AG04450 (cell line): Measurements from ENCODE around the gene BSND. TPM values are rescaled to one million over a fixed set of nuclear protein-coding genes. Genes with fewer than 3 reads are reported as not detected.

ENCODE experiments used
- CTCF ChIA-PET: fragments of 300-600, 350-600 bp; formaldehyde crosslinking; extraction: SDS; loops from one replicate; lab custom pipeline; 2022; ENCODE audit warnings: antibody characterized with exemption, inconsistent platforms; lab: Charles Lee
- POLR2A ChIA-PET: fragments of 350-600 bp; formaldehyde crosslinking; extraction: SDS; loops from one replicate; lab custom pipeline; 2021; ENCODE audit warnings: antibody characterized with exemption, inconsistent platforms; lab: Yijun Ruan, JAX
- DNase-seq: peaks from one replicate; pipeline ENCODE4 v3.0.0-alpha.2; 2011; ENCODE audit warnings: low read depth, low spot score
- H3K27ac ChIP-seq: one replicate; pipeline ENCODE4 v1.5.1; 2012; ENCODE audit warnings: low read depth, low read length, control low read depth
- H3K27me3 ChIP-seq: one replicate; pipeline ENCODE4 v1.6.0; 2012; ENCODE audit warnings: low read length; ENCODE audit not compliant: control insufficient read depth, insufficient read depth
- H3K4me3 ChIP-seq: 2 replicates; pipeline ENCODE4 v1.5.1; 2011; ENCODE audit warnings: mild to moderate bottlenecking, low read depth, low read length, control low read depth
- H3K9me3 ChIP-seq: 2 replicates; pipeline ENCODE4 v1.5.1; 2012; ENCODE audit warnings: low read length; ENCODE audit not compliant: control insufficient read depth, insufficient read depth
- polyA plus RNA-seq: library from polyadenylated mRNA; depleted of rRNA; stranded (reverse); fragments of >200 nt; gene quantifications from 2 replicates; pipeline ENCODE4 v1.2.3, GENCODE V29; 2011
- TF ChIP-seq, protein P1 (sequence below): IDR thresholded peaks from 2 replicates; pipeline ENCODE4 v1.5.1; 2011; ENCODE audit warnings: low read depth, low read length, control low read depth, inconsistent platforms

The BSND gene
- polyA plus RNA-seq, 1 experiment, result not detected

GRCh38 chr1:55049271-55049913 is 50.7 kb downstream of the BSND start:
- POLR2A ChIA-PET, result interaction anchor here (0.6 kb wide), 1 partner anchor 1683 kb away, joined by 5 read pairs; no protein-coding TSS in a partner anchor
- Histone ChIP-seq H3K9me3 (no peaks in the 10 kb centered on the region), H3K27ac (peak overlapping the region; percentile 11), H3K4me3 (no peak overlapping the region), H3K27me3 (peaks cover 16% of the 10 kb centered on the region)
- TF ChIP-seq, protein P1, sequence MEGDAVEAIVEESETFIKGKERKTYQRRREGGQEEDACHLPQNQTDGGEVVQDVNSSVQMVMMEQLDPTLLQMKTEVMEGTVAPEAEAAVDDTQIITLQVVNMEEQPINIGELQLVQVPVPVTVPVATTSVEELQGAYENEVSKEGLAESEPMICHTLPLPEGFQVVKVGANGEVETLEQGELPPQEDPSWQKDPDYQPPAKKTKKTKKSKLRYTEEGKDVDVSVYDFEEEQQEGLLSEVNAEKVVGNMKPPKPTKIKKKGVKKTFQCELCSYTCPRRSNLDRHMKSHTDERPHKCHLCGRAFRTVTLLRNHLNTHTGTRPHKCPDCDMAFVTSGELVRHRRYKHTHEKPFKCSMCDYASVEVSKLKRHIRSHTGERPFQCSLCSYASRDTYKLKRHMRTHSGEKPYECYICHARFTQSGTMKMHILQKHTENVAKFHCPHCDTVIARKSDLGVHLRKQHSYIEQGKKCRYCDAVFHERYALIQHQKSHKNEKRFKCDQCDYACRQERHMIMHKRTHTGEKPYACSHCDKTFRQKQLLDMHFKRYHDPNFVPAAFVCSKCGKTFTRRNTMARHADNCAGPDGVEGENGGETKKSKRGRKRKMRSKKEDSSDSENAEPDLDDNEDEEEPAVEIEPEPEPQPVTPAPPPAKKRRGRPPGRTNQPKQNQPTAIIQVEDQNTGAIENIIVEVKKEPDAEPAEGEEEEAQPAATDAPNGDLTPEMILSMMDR, result no peak
- CTCF ChIA-PET, result interaction anchor here (0.5 to 0.9 kb wide), 3 partner anchors 20 to 103 kb away, joined by 3 read pairs; no protein-coding TSS in a partner anchor
- DNase-seq, result no peak

DNA sequence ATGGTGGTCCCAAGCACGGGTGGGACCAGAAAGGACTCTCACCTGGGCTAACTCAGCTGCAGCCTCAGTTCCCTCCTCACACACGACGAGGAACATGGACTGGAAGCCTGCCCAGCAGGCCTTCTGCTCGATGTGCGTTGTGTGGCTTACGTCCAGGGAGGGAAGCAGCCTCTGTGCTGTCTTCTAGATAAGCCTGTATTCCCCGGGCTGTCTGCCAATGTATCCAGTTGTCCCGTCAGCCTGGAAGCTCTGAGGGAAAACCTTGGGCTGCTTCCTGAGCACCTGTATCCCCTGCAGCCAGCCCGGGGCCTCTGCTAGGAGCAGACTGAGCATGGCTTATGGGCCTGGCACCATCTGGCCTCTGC is 51.2 kb downstream of the BSND start:
- TF ChIP-seq, protein P1, result no peak
- CTCF ChIA-PET, result interaction anchor here (0.5 kb wide), 1 partner anchor 20 kb away, joined by 3 read pairs; no protein-coding TSS in a partner anchor
- no peak overlapping the region for H3K4me3 ChIP-seq
- H3K27ac ChIP-seq, result peak overlapping the region; percentile 11
- no peaks in the 10 kb centered on the region for H3K9me3 ChIP-seq
- POLR2A ChIA-PET, result no interaction called here
- DNase-seq, result no peak
- peaks cover 16% of the 10 kb centered on the region for H3K27me3 ChIP-seq

- H3K4me3 ChIP-seq, result no peak overlapping the region
- H3K9me3 ChIP-seq, result no peaks in the 10 kb centered on the region
- peaks cover 15% of the 10 kb centered on the region for H3K27me3 ChIP-seq
- CTCF ChIA-PET, result interaction anchor here (0.5 kb wide), 1 partner anchor 19 kb away, joined by 3 read pairs; no protein-coding TSS in a partner anchor
- TF ChIP-seq, protein P1, result no peak
- no peak for DNase-seq
- H3K27ac ChIP-seq, result no peak overlapping the region
- POLR2A ChIA-PET, result no interaction called here
Observed at GRCh38 chr1:55050283-55050682, 51.5 kb downstream of the BSND start.

- Histone ChIP-seq H3K27me3 (peaks cover 13% of the 10 kb centered on the region), H3K9me3 (no peaks in the 10 kb centered on the region), H3K4me3 (no peak overlapping the region), H3K27ac (no peak overlapping the region)
- no peak for DNase-seq
- TF ChIP-seq, protein P1, result no peak
- ChIA-PET CTCF (no interaction called here), POLR2A (no interaction called here)
Observed at GRCh38 chr1:55051169-55051568, 52.4 kb downstream of the BSND start.

DNA sequence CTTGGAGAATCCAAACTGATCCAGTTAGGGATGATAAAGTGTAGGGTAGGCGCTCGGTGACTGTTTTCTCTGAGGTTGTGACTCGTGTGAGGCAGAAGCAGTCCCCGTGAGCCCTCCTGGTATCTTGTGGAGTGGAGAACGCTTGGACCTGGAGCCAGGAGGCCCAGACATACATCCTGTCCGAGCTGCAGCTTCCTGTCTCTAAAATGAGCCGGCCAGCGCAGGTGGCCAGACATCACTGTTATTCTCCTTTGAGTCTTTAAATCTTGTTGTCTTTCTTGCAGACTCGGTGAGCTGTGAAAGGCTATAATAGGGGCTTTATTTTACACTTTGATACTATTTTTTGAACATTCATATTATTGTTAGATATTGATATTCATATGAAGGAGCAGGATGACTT is 52.9 kb downstream of the BSND start:
- no peaks in the 10 kb centered on the region for H3K9me3 ChIP-seq
- DNase-seq, result no peak
- H3K27ac ChIP-seq, result no peak overlapping the region
- TF ChIP-seq, protein P1, result no peak
- ChIA-PET POLR2A (no interaction called here), CTCF (no interaction called here)
- no peak overlapping the region for H3K4me3 ChIP-seq
- H3K27me3 ChIP-seq, result peaks cover 13% of the 10 kb centered on the region
